Heart left ventricle (tissue), 16 donors: ENCODE data around the gene ZNF500. TPM values are rescaled to one million over a fixed set of nuclear protein-coding genes. Genes with fewer than 3 reads are reported as not detected.
A peak's percentile ranks its signal among the peaks of the same experiment; 100 is the strongest.

Experiments
- ATAC-seq, 4 donors: fragments of 200-7000 bp; cut with Tn5 transposase; one replicate each; pipeline ENCODE4 v1.9.1; 2020 to 2022; ENCODE audit warnings: moderate library complexity in 4 of 4, mild to moderate bottlenecking in 3 of 4, moderate number of reproducible peaks in 1 of 4
- DNase-seq, 5 donors: peaks; one replicate each; pipeline ENCODE4 v3.0.0-alpha.2; 2020
- H3K27ac ChIP-seq, 12 donors: fragments of 200-600 bp; sonication (generic) in 4 of 12; one replicate each; pipeline versions ENCODE4 v1.5.0 to v1.8.0; 2016 to 2022; ENCODE audit warnings: mild to moderate bottlenecking in 2 of 12
- H3K27me3 ChIP-seq, 9 donors: fragments of 200-600 bp; sonication (generic) in 2 of 9; one replicate each; pipeline versions ENCODE4 v1.5.1 to v1.8.0; 2016 to 2022; ENCODE audit warnings: mild to moderate bottlenecking in 3 of 9
- H3K36me3 ChIP-seq, 9 donors: fragments of 200-600 bp; sonication (generic) in 2 of 9; one replicate each; pipeline versions ENCODE4 v1.5.0 to v1.8.0; 2018 to 2022; ENCODE audit warnings: mild to moderate bottlenecking in 2 of 9
- H3K4me1 ChIP-seq, 12 donors: fragments of 200-600 bp; sonication (generic) in 4 of 12; one replicate each; pipeline versions ENCODE4 v1.5.0 to v1.8.0; 2016 to 2022; ENCODE audit warnings: mild to moderate bottlenecking in 3 of 12
- H3K4me3 ChIP-seq, 12 donors: fragments of 200-600 bp; sonication (generic) in 4 of 12; one replicate each; pipeline versions ENCODE4 v1.5.0 to v1.8.0; 2017 to 2022; ENCODE audit warnings: mild to moderate bottlenecking in 9 of 12, moderate library complexity in 4 of 12
- H3K9me3 ChIP-seq, 12 donors: fragments of 200-600 bp; sonication (generic) in 4 of 12; one replicate each; pipeline versions ENCODE4 v1.5.0 to v1.8.0; 2016 to 2022; ENCODE audit warnings: mild to moderate bottlenecking in 1 of 12
- POLR2A ChIP-seq, 2 donors: fragments of 450-650 bp; IDR thresholded peaks; one replicate each; pipeline ENCODE4 v1.6.1; 2017; ENCODE audit warnings: antibody characterized with exemption in 2 of 2, mild to moderate bottlenecking in 2 of 2, moderate library complexity in 2 of 2
- WGBS, 4 donors: extraction: QIAGEN DNeasy Blood & Tissue Kit in 2 of 4; methylation state at CpG; one replicate each; pipeline versions ENCODE4 v1.1.5 to v1.1.7; 2013 to 2018; 5-methylcytosine and 5-hydroxymethylcytosine counted together
- intact Hi-C, 10 donors: fragments of 100-400 bp; cut with DNase I; formaldehyde crosslinking; loops; one replicate each; pipeline versions ENCODE4 v1.11.1 to v1.14.2; 2022
- long read RNA-seq, 3 donors: library from polyadenylated mRNA; unstranded; transcript quantifications; one replicate each; pipeline ENCODE4 v2.0.0, GENCODE V29; 2020 to 2021
- polyA plus RNA-seq, 2 donors: library from polyadenylated mRNA; stranded (reverse); fragments of 200-250 nt; gene quantifications; one replicate each; pipeline ENCODE4 v1.2.3, GENCODE V29; 2013
- total RNA-seq, 9 donors: library from RNA; depleted of rRNA in 2 of 9; stranded (reverse); fragments of >200 nt in 2 of 9; fragmentation: NEBNext Ultra II Directional in 3 of 9; extraction: Animal tissue kit (Norgen Biotek cat#: 25700) in 3 of 9; gene quantifications; one replicate each; pipeline versions ENCODE4 v1.1.0 to v1.2.4, GENCODE V29; 2016 to 2023
- TF ChIP-seq, protein P1 (sequence below), 12 donors: fragments of 200-600 bp; sonication (generic) in 4 of 12; IDR thresholded peaks; one replicate each; pipeline versions ENCODE4 v1.5.0 to v1.8.0; 2018 to 2022; ENCODE audit warnings: antibody characterized with exemption in 12 of 12, mild to moderate bottlenecking in 5 of 12
- donor health status: ischemic (EF 13 %, LVEDD 7.1; RV severe dilation, severe dysfunction).
- donor health status: healthy with polysubstance abuse.
- donor health status: DM: no; HTN: yes; CAD: no.
- donor health status: DM: no; HTN: no; CAD: no.
- donor health status: ischemic (EF 25% LVEDD 6.9; RV normal size, moderate dysfunction).
- donor health status: ischemic (EF 25% LVEDD 5.7; RV mildly dilated, moderate dysfunction).
- donor health status: healthy.
- donor health status: DM: yes; HTN: yes; CAD: no.
- donor health status: ischemic (EF 35%, LVEDD 5.7; RV mildly dilated, moderate dysfunction).
- donor health status: nonischemic (EF 11% LVEDD 7.7; RV severe dilation, severe dysfunction).
- donor health status: DM: yes; HTN: yes; CAD: no.
- donor health status: PGD.
- donor health status: ischemic (EF 29% LVEDD 5.4; RV normal size, mild dysfunction).
- donor health status: nonischemic (EF 23%, LVEDD 6.1; RV moderate dilation, normal function).

ZNF500 gene
- total RNA-seq, result 10 to 100 TPM in 1 of 9 donors, 1 to 10 TPM in 8; 4.8 to 11.6 (median 6.5) TPM
- 1 to 10 TPM; 5.7 to 7.1 TPM for polyA plus RNA-seq
- long read RNA-seq, donor 1, full-length matches to known transcripts, result 3 of 7 reads
- long read RNA-seq, donor 1, partial matches to known transcripts, result 2 of 7 reads
- long read RNA-seq, donor 1, other reads (novel, unspliced or antisense), result 2 of 7 reads
- long read RNA-seq, donor 2, full-length matches to known transcripts, result 7 of 15 reads
- long read RNA-seq, donor 2, partial matches to known transcripts, result 7 of 15 reads
- long read RNA-seq, donor 2, other reads (novel, unspliced or antisense), result 1 of 15 reads
- long read RNA-seq, donor 3, partial matches to known transcripts, result 2 of 3 reads
- long read RNA-seq, donor 3, other reads (novel, unspliced or antisense), result 0 of 3 reads

DNA sequence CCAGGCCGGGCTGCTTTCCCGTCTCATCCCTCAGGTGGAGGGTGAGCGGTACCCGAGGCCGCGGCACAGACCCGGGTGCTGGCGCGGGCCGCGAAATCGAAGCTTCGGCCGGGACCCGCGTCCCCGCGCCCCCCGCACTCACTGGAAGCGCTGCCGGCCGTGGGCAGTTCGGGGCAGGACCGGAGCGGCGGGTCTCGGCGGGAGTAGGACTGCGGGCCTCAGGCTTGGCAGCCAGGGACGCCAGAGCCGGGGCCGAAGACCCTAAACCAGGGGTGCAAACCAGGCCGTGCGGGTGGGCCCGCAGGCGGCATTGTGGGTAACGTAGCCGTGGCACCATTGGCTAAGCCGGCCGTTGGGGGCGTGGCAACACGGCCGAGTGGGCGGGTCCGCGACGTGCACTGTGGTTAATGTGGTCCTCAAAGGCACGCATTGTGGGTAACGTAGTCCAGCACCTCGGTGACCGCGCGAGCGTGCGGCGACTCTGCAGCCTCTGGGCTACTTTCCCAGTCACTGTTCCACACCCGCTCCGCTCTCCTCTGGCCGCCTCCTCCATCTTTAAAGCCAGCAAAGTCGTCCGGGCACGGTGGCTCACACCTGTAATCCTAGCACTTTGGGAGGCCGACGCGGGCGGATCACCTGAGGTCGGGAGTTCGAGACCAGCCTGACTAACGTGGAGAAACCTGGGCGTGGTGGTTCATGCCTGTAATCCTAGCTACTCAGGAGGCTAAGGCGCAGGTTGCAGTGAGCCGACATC, at the start of gene ZNF500:
Gene ZNF500, minus strand, starts transcription at position 288 of the 754 bp plus-strand sequence. CDS start 1,184 bp downstream, outside the sequence.
- WGBS, 4 donors, result 3 to 9% (median 6%) methylated on average over 34 to 72 of the region's 72 CpGs
- peaks cover 9 to 37% (median 32%) of the 10 kb centered on the region in 12 donors for H3K4me1 ChIP-seq
- peaks cover 0 to 34% (median 30%) of the 10 kb centered on the region in 9 donors for H3K36me3 ChIP-seq
- DNase-seq (peak; percentile 98 to 99 (median 98)), ATAC-seq (peak; percentile 92 to 97 (median 96))
- intact Hi-C loops, result loop anchor here in 5 of 10 donors (1.0 to 10.0 kb wide), 6 partner anchors 32 to 188 kb away; partner anchors contain the start of genes ANKS3 (in 2 of the 5), DNAAF8 (in 2 of the 5), ROGDI (in 2 of the 5) and GLYR1 (in 1 of the 5)
- peak within 1 kb of the TSS; percentile 45 to 90 (median 88) for H3K27ac ChIP-seq
- H3K9me3 ChIP-seq, result no peaks in the 10 kb centered on the region
- no peaks in the 10 kb centered on the region for H3K27me3 ChIP-seq
- peak in 1 of 2 donors; percentile 82 for TF ChIP-seq POLR2A (IDR thresholded peaks at IDR 0.05)
- TF ChIP-seq, protein P1, sequence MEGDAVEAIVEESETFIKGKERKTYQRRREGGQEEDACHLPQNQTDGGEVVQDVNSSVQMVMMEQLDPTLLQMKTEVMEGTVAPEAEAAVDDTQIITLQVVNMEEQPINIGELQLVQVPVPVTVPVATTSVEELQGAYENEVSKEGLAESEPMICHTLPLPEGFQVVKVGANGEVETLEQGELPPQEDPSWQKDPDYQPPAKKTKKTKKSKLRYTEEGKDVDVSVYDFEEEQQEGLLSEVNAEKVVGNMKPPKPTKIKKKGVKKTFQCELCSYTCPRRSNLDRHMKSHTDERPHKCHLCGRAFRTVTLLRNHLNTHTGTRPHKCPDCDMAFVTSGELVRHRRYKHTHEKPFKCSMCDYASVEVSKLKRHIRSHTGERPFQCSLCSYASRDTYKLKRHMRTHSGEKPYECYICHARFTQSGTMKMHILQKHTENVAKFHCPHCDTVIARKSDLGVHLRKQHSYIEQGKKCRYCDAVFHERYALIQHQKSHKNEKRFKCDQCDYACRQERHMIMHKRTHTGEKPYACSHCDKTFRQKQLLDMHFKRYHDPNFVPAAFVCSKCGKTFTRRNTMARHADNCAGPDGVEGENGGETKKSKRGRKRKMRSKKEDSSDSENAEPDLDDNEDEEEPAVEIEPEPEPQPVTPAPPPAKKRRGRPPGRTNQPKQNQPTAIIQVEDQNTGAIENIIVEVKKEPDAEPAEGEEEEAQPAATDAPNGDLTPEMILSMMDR (IDR thresholded peaks at IDR 0.05), result no peak
- peak within 1 kb of the TSS; percentile 76 to 97 (median 89) for H3K4me3 ChIP-seq

DNA sequence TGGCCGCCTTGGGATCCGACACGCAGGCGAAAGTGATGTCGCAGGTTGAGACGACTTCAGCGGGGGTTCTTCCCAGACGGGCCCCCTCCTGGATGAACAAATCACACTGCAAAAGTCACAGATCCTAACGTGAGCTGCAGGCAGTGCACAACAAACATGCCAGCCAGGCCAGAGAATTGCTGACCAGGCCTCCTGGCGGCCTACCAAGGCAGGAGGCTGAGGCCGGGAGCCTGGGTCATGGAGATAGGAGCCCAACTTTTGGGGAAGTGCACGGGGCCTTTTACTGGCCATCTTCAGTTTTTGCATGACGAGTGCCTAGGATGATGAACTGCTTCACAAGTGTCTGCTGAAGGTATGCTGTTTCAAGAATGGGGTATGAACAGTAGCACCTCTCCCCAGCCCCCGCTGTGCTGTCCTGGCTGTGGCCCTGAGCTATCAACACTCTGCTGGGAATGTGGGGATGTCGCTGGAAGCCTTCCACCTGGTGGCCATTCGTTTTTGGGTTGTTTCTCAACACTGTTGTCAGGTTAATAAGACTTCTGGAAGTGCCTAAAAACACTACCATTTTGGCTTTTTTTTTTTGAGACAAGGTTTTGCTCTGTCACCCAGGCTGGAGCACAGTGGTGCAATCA, 47.7 kb upstream of the ZNF500 start:
- Histone ChIP-seq H3K4me3 (no peak overlapping the region), H3K4me1 (peaks cover 0 to 20% (median 2%) of the 10 kb centered on the region in 12 donors), H3K27me3 (no peaks in the 10 kb centered on the region), H3K9me3 (no peaks in the 10 kb centered on the region), H3K36me3 (peaks cover 0 to 100% (median 96%) of the 10 kb centered on the region in 9 donors), H3K27ac (peak overlapping the region; percentile 15 to 94 (median 82))
- intact Hi-C loops, result loop anchor here in 1 of 10 donors (5.0 kb wide), 1 partner anchor 33 kb away; the partner anchor contains the start of genes GLYR1 and UBN1
- WGBS, 4 donors, result 54 to 70% (median 57%) methylated on average over 11 to 16 of the region's 16 CpGs
- peak; percentile 72 to 77 (median 75) for ATAC-seq
- DNase-seq, result peak in 4 of 5 donors; percentile 33 to 67 (median 52)
- TF ChIP-seq POLR2A (IDR thresholded peaks at IDR 0.05), result no peak
- TF ChIP-seq, protein P1 (IDR thresholded peaks at IDR 0.05), result no peak

DNA sequence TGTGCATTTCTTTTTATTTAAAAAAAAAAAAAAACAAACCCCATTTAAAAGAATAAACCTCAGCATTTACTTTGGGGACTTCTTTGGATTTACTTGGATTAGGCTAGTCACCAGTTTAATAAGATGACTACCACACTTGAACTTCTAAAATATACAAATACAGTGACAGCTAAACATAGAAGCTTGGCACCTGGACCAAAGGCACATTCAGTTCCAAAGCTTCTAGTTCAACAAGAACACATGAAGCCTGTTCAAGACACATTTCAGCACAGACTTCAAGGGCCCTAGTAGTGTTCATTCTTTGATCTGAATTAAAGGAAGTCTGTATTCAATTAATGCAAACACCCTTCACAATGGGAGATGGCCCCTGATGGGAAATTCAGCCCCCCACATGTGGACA, 47.1 kb upstream of the ZNF500 start:
- TF ChIP-seq, protein P1 (IDR thresholded peaks at IDR 0.05), result no peak
- TF ChIP-seq POLR2A (IDR thresholded peaks at IDR 0.05), result no peak
- Histone ChIP-seq H3K4me3 (no peak overlapping the region), H3K36me3 (peaks cover 0 to 100% (median 96%) of the 10 kb centered on the region in 9 donors), H3K27me3 (no peaks in the 10 kb centered on the region), H3K4me1 (peaks cover 0 to 19% (median 2%) of the 10 kb centered on the region in 12 donors), H3K9me3 (no peaks in the 10 kb centered on the region), H3K27ac (peak overlapping the region; percentile 57 to 94 (median 82))
- peak in 2 of 5 donors; percentile 50 to 63 for DNase-seq
- intact Hi-C loops, result loop anchor here in 1 of 10 donors (5.0 kb wide), 1 partner anchor 33 kb away; the partner anchor contains the start of genes GLYR1 and UBN1
- peak; percentile 77 to 89 (median 82) for ATAC-seq
